Loucy (cell line): ENCODE data around the gene AIRE.

Source experiments
- H2AFZ ChIP-seq: fragments of 200-600 bp; sonication (generic); 2 replicates; pipeline ENCODE4 v1.6.0; 2016; ENCODE audit warnings: antibody characterized with exemption, mild to moderate bottlenecking, low read length, moderate library complexity
- H3F3A ChIP-seq: fragments of 200-600 bp; 2 replicates; pipeline ENCODE4 v1.6.0; 2016; ENCODE audit warnings: antibody characterized with exemption, low read depth, mild to moderate bottlenecking
- H3K27me3 ChIP-seq: fragments of 200-600 bp; sonication (generic); 2 replicates; pipeline ENCODE4 v1.6.1; 2014; ENCODE audit warnings: low read length, mild to moderate bottlenecking; ENCODE audit not compliant: insufficient read depth, poor library complexity, severe bottlenecking
- H3K36me3 ChIP-seq: fragments of 200-600 bp; sonication (generic); 2 replicates; pipeline ENCODE4 v1.6.1; 2016; ENCODE audit warnings: low read length; ENCODE audit not compliant: insufficient read depth
- H3K4me1 ChIP-seq: fragments of 200-600 bp; sonication (generic); 2 replicates; pipeline ENCODE4 v1.5.1; 2014; ENCODE audit warnings: low read length, mild to moderate bottlenecking; ENCODE audit not compliant: insufficient read depth, poor library complexity, severe bottlenecking
- H3K4me2 ChIP-seq: fragments of 200-600 bp; sonication (generic); 2 replicates; pipeline ENCODE4 v1.6.0; 2014; ENCODE audit warnings: antibody characterized with exemption, low read length, low read depth, mild to moderate bottlenecking; ENCODE audit not compliant: poor library complexity, severe bottlenecking
- H3K4me3 ChIP-seq: fragments of 200-600 bp; sonication (generic); 2 replicates; pipeline ENCODE4 v1.5.1; 2014; ENCODE audit warnings: low read length, mild to moderate bottlenecking, mixed read lengths; ENCODE audit not compliant: poor library complexity, severe bottlenecking
- H3K79me2 ChIP-seq: fragments of 200-600 bp; sonication (generic); 2 replicates; pipeline ENCODE4 v1.6.1; 2014; ENCODE audit warnings: low read length; ENCODE audit not compliant: insufficient read depth
- H3K9ac ChIP-seq: fragments of 200-600 bp; sonication (generic); 2 replicates; pipeline ENCODE4 v1.6.0; 2014; ENCODE audit warnings: mild to moderate bottlenecking, low read depth, low read length, moderate library complexity; ENCODE audit not compliant: poor library complexity, severe bottlenecking
- H3K9me2 ChIP-seq: fragments of 200-600 bp; sonication (generic); replicated peaks from 2 replicates; pipeline ENCODE4 v1.6.1; 2016; ENCODE audit warnings: low read depth, low read length, mixed read lengths
- H3K9me3 ChIP-seq: fragments of 200-600 bp; sonication (generic); 2 replicates; pipeline ENCODE4 v1.6.1; 2014; ENCODE audit warnings: mild to moderate bottlenecking, antibody characterized with exemption, low read length, low read depth; ENCODE audit not compliant: insufficient read depth
- H4K20me1 ChIP-seq: fragments of 200-600 bp; sonication (generic); 2 replicates; pipeline ENCODE4 v1.6.0; 2014; ENCODE audit warnings: antibody characterized with exemption, low read length, mild to moderate bottlenecking; ENCODE audit not compliant: insufficient read depth, poor library complexity, severe bottlenecking
- EZH2phosphoT487 ChIP-seq: fragments of 200-600 bp; IDR thresholded peaks from 2 replicates; pipeline ENCODE4 v1.6.1; 2018; ENCODE audit warnings: antibody characterized with exemption, mild to moderate bottlenecking, moderate library complexity, borderline replicate concordance
- TF ChIP-seq, protein P1 (sequence below): fragments of 200-600 bp; sonication (generic); conservative IDR thresholded peaks from 2 replicates; pipeline ENCODE4 v1.5.1; 2014; ENCODE audit warnings: mild to moderate bottlenecking, antibody characterized with exemption, low read length

The AIRE gene

DNA sequence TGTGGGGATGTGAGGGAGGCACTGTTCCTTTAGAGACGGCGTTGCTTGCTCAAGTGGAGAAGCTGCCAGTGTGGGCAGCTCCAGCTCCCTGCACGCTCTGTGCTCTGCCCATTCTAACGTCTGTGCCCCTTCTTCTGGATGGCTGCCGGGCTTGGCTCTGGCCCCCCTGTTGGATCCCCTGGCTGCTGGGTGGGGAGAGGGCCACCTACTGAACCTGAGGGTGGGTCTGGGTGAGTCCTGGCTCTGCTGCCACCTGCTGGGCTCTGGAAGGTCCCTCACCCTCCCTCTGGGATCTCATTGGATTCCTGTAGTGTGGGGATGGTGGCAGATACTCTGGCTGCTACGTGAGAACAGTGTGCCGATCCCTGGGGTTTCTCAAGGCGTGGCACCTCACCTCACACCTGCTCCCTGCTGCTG is 19.2 kb downstream of the AIRE start:
- no peaks in the 10 kb centered on the region for H3K27me3 ChIP-seq
- no peaks in the 10 kb centered on the region for H3F3A ChIP-seq
- H3K4me1 ChIP-seq = peaks cover 43% of the 10 kb centered on the region
- no peaks in the 10 kb centered on the region for H3K9me3 ChIP-seq
- no peaks in the 10 kb centered on the region for H3K9me2 ChIP-seq
- H3K9ac ChIP-seq = peak overlapping the region; percentile 41
- no peak overlapping the region for H2AFZ ChIP-seq
- peaks cover 66% of the 10 kb centered on the region for H3K79me2 ChIP-seq
- H3K36me3 ChIP-seq = peaks cover 18% of the 10 kb centered on the region; the same call in 1 of the 2 replicates
- H3K4me3 ChIP-seq = peak overlapping the region; percentile 5
- TF ChIP-seq, protein P1, sequence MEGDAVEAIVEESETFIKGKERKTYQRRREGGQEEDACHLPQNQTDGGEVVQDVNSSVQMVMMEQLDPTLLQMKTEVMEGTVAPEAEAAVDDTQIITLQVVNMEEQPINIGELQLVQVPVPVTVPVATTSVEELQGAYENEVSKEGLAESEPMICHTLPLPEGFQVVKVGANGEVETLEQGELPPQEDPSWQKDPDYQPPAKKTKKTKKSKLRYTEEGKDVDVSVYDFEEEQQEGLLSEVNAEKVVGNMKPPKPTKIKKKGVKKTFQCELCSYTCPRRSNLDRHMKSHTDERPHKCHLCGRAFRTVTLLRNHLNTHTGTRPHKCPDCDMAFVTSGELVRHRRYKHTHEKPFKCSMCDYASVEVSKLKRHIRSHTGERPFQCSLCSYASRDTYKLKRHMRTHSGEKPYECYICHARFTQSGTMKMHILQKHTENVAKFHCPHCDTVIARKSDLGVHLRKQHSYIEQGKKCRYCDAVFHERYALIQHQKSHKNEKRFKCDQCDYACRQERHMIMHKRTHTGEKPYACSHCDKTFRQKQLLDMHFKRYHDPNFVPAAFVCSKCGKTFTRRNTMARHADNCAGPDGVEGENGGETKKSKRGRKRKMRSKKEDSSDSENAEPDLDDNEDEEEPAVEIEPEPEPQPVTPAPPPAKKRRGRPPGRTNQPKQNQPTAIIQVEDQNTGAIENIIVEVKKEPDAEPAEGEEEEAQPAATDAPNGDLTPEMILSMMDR = peak; percentile 78
- no peak for TF ChIP-seq EZH2phosphoT487
- H4K20me1 ChIP-seq = peaks cover 47% of the 10 kb centered on the region
- peak overlapping the region; percentile 94 for H3K4me2 ChIP-seq

DNA sequence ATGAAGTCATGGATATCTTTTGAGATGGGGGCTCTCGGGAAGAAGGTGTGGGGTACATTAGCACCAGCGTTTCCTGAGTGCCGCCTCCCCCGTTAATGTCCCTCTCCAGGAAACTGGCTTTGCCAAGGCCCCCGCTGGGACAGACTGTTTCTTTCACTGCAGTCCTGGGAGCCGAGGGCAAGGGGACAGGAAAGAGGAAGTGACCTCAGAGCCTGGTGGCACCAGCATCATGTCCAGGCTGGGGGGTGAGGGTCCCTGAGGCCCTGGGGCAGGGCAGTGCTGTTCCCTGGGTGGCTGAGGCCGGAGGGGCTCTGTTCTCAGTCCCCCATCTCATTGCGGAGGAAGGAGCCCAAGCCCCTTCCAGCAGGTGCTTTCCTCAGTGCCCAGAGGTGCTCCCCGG is 20.0 kb downstream of the AIRE start:
- Histone ChIP-seq H3K9me3 (no peaks in the 10 kb centered on the region), H3K27me3 (no peaks in the 10 kb centered on the region), H3K4me1 (peaks cover 41% of the 10 kb centered on the region), H3K4me3 (no peak overlapping the region), H3K79me2 (peaks cover 60% of the 10 kb centered on the region), H3K4me2 (peak overlapping the region; percentile 94), H3K36me3 (peaks cover 25% of the 10 kb centered on the region; the same call in 1 of the 2 replicates), H3K9me2 (no peaks in the 10 kb centered on the region), H3F3A (no peaks in the 10 kb centered on the region), H3K9ac (peak overlapping the region; percentile 41), H4K20me1 (peaks cover 46% of the 10 kb centered on the region), H2AFZ (no peak overlapping the region)
- TF ChIP-seq, protein P1 = no peak
- no peak for TF ChIP-seq EZH2phosphoT487

DNA sequence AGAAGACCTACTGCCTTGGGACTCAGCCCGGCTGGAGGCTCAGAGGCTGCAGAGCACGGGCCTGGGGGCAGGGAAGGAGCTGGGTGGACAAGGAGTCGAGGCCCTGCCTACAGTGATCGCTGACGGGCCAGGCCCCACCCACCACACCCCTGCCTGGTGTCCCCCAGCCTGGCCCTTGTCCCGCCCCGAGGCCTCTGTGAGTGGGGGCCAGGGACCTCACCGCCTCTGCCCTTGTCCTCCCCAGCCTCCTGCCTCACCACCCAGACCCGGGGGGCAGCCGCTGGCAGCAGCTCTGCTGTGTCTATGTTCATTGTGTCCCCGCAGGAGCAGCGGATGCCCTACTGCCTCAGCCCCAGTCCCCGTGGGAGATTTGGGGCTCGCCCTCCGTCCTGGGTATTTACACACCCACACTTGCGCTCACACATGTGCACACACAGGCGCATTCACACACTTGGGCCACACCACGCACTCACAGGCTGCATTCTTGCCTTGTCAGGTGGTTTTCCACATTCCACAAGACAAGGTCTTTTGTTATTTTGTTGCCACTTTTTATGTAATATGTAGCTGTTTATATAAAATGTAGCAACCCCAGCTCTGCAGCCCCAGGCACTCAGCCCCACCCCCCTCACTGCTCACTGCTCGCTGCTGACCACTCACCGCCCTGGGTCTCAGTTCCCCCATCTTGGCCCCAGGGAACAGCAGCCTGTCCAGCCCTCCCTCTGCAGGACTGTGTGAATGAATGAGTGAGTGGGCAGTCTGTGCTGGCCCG is 21.4 kb downstream of the AIRE start:
- Histone ChIP-seq H3K4me2 (no peak overlapping the region), H3K36me3 (peaks cover 39% of the 10 kb centered on the region; the same call in 1 of the 2 replicates), H3K9ac (no peak overlapping the region), H3K9me3 (no peaks in the 10 kb centered on the region), H4K20me1 (peaks cover 34% of the 10 kb centered on the region), H3K4me3 (no peak overlapping the region), H3K9me2 (no peaks in the 10 kb centered on the region), H3K27me3 (no peaks in the 10 kb centered on the region), H2AFZ (no peak overlapping the region), H3F3A (no peaks in the 10 kb centered on the region), H3K4me1 (peaks cover 29% of the 10 kb centered on the region), H3K79me2 (peaks cover 46% of the 10 kb centered on the region)
- TF ChIP-seq, protein P1 = no peak
- TF ChIP-seq EZH2phosphoT487 = no peak
